ENCODE data around the gene MUC5B. TPM values are rescaled to one million over a fixed set of nuclear protein-coding genes. Genes with fewer than 3 reads are reported as not detected.

The MUC5B gene
- total RNA-seq, 1 experiment from 2014 or later: 3.4 TPM

GRCh38 chr11:1228101-1228821 is 5.4 kb downstream of the MUC5B start:
- no peak for TF ChIP-seq CTCF (IDR thresholded peaks at IDR 0.05; ENCODE audit: unreplicated experiment)
- no TSS peak for BruUV-seq (replicated peaks)

GRCh38 chr11:1228921-1229451 is 6.1 kb downstream of the MUC5B start:
- H3K4me3 Mint-ChIP-seq (ENCODE audit: low read depth, unreplicated experiment): no peak overlapping the region
- intact Hi-C loops (cut with micrococcal nuclease; ENCODE audit: unreplicated experiment): no loop called here
- CTCF ChIA-PET: no interaction called here
- H3K9me3 Mint-ChIP-seq (ENCODE audit: low read depth, unreplicated experiment): no peaks in the 10 kb centered on the region
- no peak overlapping the region for H3K27ac Mint-ChIP-seq (ENCODE audit: unreplicated experiment)
- no TSS peak for BruUV-seq (replicated peaks)
- TF ChIP-seq CTCF (IDR thresholded peaks at IDR 0.05; ENCODE audit: unreplicated experiment): no peak
- H3K36me3 Mint-ChIP-seq (ENCODE audit: insufficient read depth, unreplicated experiment): peaks cover 4% of the 10 kb centered on the region
- no peak for DNase-seq
- peaks cover 3% of the 10 kb centered on the region for H3K27me3 Mint-ChIP-seq (ENCODE audit: unreplicated experiment)
- H3K4me1 Mint-ChIP-seq (ENCODE audit: low read depth, unreplicated experiment): peaks cover 6% of the 10 kb centered on the region

More at GRCh38 chr11:1228101-1228821, 5.4 kb downstream of the MUC5B start:
- peaks cover 8% of the 10 kb centered on the region for H3K27me3 Mint-ChIP-seq (ENCODE audit: unreplicated experiment)
- H3K4me1 Mint-ChIP-seq (ENCODE audit: low read depth, unreplicated experiment): peaks cover 13% of the 10 kb centered on the region
- peaks cover 8% of the 10 kb centered on the region for H3K36me3 Mint-ChIP-seq (ENCODE audit: insufficient read depth, unreplicated experiment)
- CTCF ChIA-PET: no interaction called here
- intact Hi-C loops (cut with micrococcal nuclease; ENCODE audit: unreplicated experiment): no loop called here
- H3K4me3 Mint-ChIP-seq (ENCODE audit: low read depth, unreplicated experiment): no peak overlapping the region
- no peak overlapping the region for H3K27ac Mint-ChIP-seq (ENCODE audit: unreplicated experiment)
- no peaks in the 10 kb centered on the region for H3K9me3 Mint-ChIP-seq (ENCODE audit: low read depth, unreplicated experiment)
- no peak for DNase-seq

- no peaks in the 10 kb centered on the region for H3K9me3 Mint-ChIP-seq (ENCODE audit: low read depth, unreplicated experiment)
- no TSS peak for BruUV-seq (replicated peaks)
- CTCF ChIA-PET: no interaction called here
- no peak for TF ChIP-seq CTCF (IDR thresholded peaks at IDR 0.05; ENCODE audit: unreplicated experiment)
- no peaks in the 10 kb centered on the region for H3K27me3 Mint-ChIP-seq (ENCODE audit: unreplicated experiment)
- no peak for DNase-seq
- no peak overlapping the region for H3K27ac Mint-ChIP-seq (ENCODE audit: unreplicated experiment)
- intact Hi-C loops (cut with micrococcal nuclease; ENCODE audit: unreplicated experiment): no loop called here
- no peak overlapping the region for H3K4me3 Mint-ChIP-seq (ENCODE audit: low read depth, unreplicated experiment)
- peaks cover 4% of the 10 kb centered on the region for H3K36me3 Mint-ChIP-seq (ENCODE audit: insufficient read depth, unreplicated experiment)
- H3K4me1 Mint-ChIP-seq (ENCODE audit: low read depth, unreplicated experiment): no peaks in the 10 kb centered on the region
These were observed 6.7 kb downstream of the MUC5B start for GRCh38 chr11:1229471-1230120.

GRCh38 chr11:1230121-1230455 is 7.2 kb downstream of the MUC5B start:
- Mint-ChIP-seq H3K9me3 (ENCODE audit: low read depth, unreplicated experiment) (no peaks in the 10 kb centered on the region), H3K36me3 (ENCODE audit: insufficient read depth, unreplicated experiment) (peaks cover 4% of the 10 kb centered on the region), H3K4me3 (ENCODE audit: low read depth, unreplicated experiment) (no peak overlapping the region), H3K4me1 (ENCODE audit: low read depth, unreplicated experiment) (no peaks in the 10 kb centered on the region), H3K27ac (ENCODE audit: unreplicated experiment) (no peak overlapping the region), H3K27me3 (ENCODE audit: unreplicated experiment) (no peaks in the 10 kb centered on the region)
- no TSS peak for BruUV-seq (replicated peaks)
- TF ChIP-seq CTCF (IDR thresholded peaks at IDR 0.05; ENCODE audit: unreplicated experiment): no peak
- no peak for DNase-seq
- CTCF ChIA-PET: no interaction called here
- intact Hi-C loops (cut with micrococcal nuclease; ENCODE audit: unreplicated experiment): no loop called here
